A549 treated with AZD9567 at 1 μM for 4 hours (cell line): ENCODE results near the gene SSX7. TPM values are rescaled to one million over a fixed set of nuclear protein-coding genes. Genes with fewer than 3 reads are reported as not detected.

ENCODE experiments used
- total RNA-seq: library from RNA; stranded (reverse); fragments of 200-300 nt; extraction: Qiagen RNA extraction; gene quantifications from 5 replicates; pipeline ENCODE4 v1.2.3, GENCODE V29; 2022; ENCODE audit not compliant: insufficient read depth

The SSX7 gene
- not detected in 5 replicates for total RNA-seq

DNA sequence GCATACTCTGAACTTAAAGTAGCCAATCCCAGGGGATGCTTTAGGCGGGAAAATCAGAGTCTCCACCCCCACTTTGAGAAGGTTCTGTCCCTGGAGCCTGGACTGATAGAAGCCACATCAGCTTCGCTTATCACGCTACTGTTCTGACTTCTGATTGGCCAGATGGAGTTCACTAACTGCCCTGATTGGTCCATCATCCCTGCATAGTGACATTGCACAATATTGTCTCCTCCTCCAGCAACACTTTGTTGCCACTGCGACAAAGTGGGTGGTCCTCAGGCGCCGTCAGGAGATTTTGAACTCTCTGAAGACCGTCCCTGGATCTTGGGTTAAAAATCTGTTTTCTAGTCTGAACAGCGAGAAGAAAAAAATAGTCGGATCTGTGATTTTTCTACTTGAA lies at the start of gene SSX7:
TSS of gene SSX7 (minus strand) at position 101 of the 400 bp plus-strand sequence. CDS start 1,428 bp downstream, outside the sequence.

Other genes with a start within 250 kb of the SSX7 start
- 22.3 to 121 TPM (median 24.8 TPM) in 5 replicates for gene XAGE1A, start 159.1 kb downstream of the SSX7 start, total RNA-seq
- gene XAGE1B, start 137.8 kb downstream of the SSX7 start, total RNA-seq: 129 to 210 TPM (median 200 TPM) in 5 replicates
- not detected in 5 replicates for gene SSX2, start 52.3 kb upstream of the SSX7 start, total RNA-seq
- gene SSX2B, start 96.4 kb upstream of the SSX7 start, total RNA-seq: not detected in 5 replicates
- not detected in 5 replicates for gene SPANXN5, start 142.5 kb upstream of the SSX7 start, total RNA-seq
- gene XAGE5, start 156.4 kb upstream of the SSX7 start, total RNA-seq: not detected in 5 replicates
- gene XAGE3, start 213.2 kb upstream of the SSX7 start, total RNA-seq: not detected in 5 replicates
- 13.9 to 16.3 TPM (median 15.1 TPM) in 5 replicates for gene FAM156B, start 242.4 kb upstream of the SSX7 start, total RNA-seq